ENCODE results near the gene BRI3.

GRCh38 chr7:98300595-98301372, 19.3 kb downstream of the BRI3 start:
- TF ChIP-seq CTCF (IDR thresholded peaks at IDR 0.05; ENCODE audit: control extremely low read depth in 1 of 3, insufficient read depth in 1 of 3, low read depth in 1 of 3, low read length in 3 of 3) (no peak), RFX5 (IDR thresholded peaks at IDR 0.05; ENCODE audit: borderline replicate concordance, low read depth, low read length) (no peak), EZH2 (IDR thresholded peaks at IDR 0.05; ENCODE audit: low read depth, low read length, severe bottlenecking) (no peak), KDM5A (IDR thresholded peaks at IDR 0.05; ENCODE audit: low read length) (no peak), RAD21 (IDR thresholded peaks at IDR 0.05 in 1 of 2, conservative IDR thresholded peaks at IDR 0.05 in 1 of 2; ENCODE audit: low read depth in 2 of 2, low read length in 2 of 2) (no peak), CHD2 (IDR thresholded peaks at IDR 0.05; ENCODE audit: low read length) (no peak), NANOG (IDR thresholded peaks at IDR 0.05; ENCODE audit: insufficient read depth, low read depth, low read length, poor library complexity, severe bottlenecking) (no peak), ZNF274 (IDR thresholded peaks at IDR 0.05; ENCODE audit: borderline replicate concordance, extremely low read depth, low read length) (no peak)
